H1 (cell line): ENCODE measurements around the gene BCAR3. TPM values are rescaled to one million over a fixed set of nuclear protein-coding genes. Genes with fewer than 3 reads are reported as not detected.

ENCODE experiments used
- CTCF ChIA-PET: fragments of 300-600 bp; sonication (Branson Sonifier 250); formaldehyde crosslinking; loops from one replicate; lab custom pipeline; 2021; ENCODE audit not compliant: partially characterized antibody; lab: Charles Lee
- POLR2A ChIA-PET: fragments of 300-600 bp; sonication (Branson Sonifier 250); formaldehyde crosslinking; loops from one replicate; lab custom pipeline; 2021; ENCODE audit warnings: inconsistent platforms; ENCODE audit not compliant: partially characterized antibody; lab: Charles Lee
- DNase-seq, 2 experiments: peaks; one replicate each; pipeline versions ENCODE4 v3.0.0 to v3.0.0-alpha.2; 2010 to 2022; ENCODE audit warnings: low spot score in 2 of 2, low read depth in 1 of 2, mixed read lengths in 1 of 2
- FAIRE-seq: peaks from 2 replicates; lab custom pipeline; 2011; peaks lifted over from hg19 to GRCh38; lab: Jason Lieb, UNC
- H2AFZ ChIP-seq: 2 replicates; pipeline ENCODE4 v1.8.1; 2012; ENCODE audit warnings: low read length, inconsistent platforms
- H2AK5ac ChIP-seq: 2 replicates; pipeline ENCODE4 v1.6.1; 2013; ENCODE audit warnings: low read depth, low read length
- H2BK120ac ChIP-seq: replicated peaks from 2 replicates; pipeline ENCODE3; 2013; ENCODE audit warnings: low read depth, low read length, inconsistent platforms
- H2BK12ac ChIP-seq: 2 replicates; pipeline ENCODE4 v1.6.1; 2013; ENCODE audit warnings: low read depth, low read length
- H2BK15ac ChIP-seq: 2 replicates; pipeline ENCODE4 v1.6.1; 2013; ENCODE audit warnings: low read length
- H2BK20ac ChIP-seq: 2 replicates; pipeline ENCODE4 v1.6.1; 2013; ENCODE audit warnings: low read length
- H2BK5ac ChIP-seq: 2 replicates; pipeline ENCODE4 v1.6.1; 2013; ENCODE audit warnings: low read depth, low read length
- H3K14ac ChIP-seq: 2 replicates; pipeline ENCODE4 v1.6.1; 2013; ENCODE audit warnings: inconsistent platforms; ENCODE audit not compliant: insufficient read length
- H3K18ac ChIP-seq: 2 replicates; pipeline ENCODE4 v1.6.1; 2013; ENCODE audit warnings: low read length; ENCODE audit errors: extremely low read depth
- H3K23ac ChIP-seq: 2 replicates; pipeline ENCODE4 v1.6.1; 2013; ENCODE audit warnings: inconsistent platforms; ENCODE audit not compliant: insufficient read length
- H3K23me2 ChIP-seq: 2 replicates; pipeline ENCODE4 v1.6.1; 2013; ENCODE audit warnings: low read depth, low read length
- H3K27ac ChIP-seq: 2 replicates; pipeline ENCODE4 v1.6.1; 2011; ENCODE audit warnings: low read depth, low read length, inconsistent platforms
- H3K27me3 ChIP-seq, 4 experiments: replicated peaks in 1 of 4; 1 replicate in 1 of 4; 2 replicates in 3 of 4; pipeline versions ENCODE4 v1.6.1 to v1.8.1; 2011 to 2013; ENCODE audit warnings: low read length in 3 of 4, mild to moderate bottlenecking in 3 of 4, inconsistent platforms in 2 of 4, mixed read lengths in 2 of 4, moderate library complexity in 1 of 4; ENCODE audit not compliant: control insufficient read depth in 3 of 4, insufficient read depth in 3 of 4; ENCODE audit errors: extremely low read depth in 1 of 4
- H3K36me3 ChIP-seq, 4 experiments: 2 replicates each; pipeline versions ENCODE4 v1.6.1 to v1.8.1; 2011 to 2013; ENCODE audit warnings: mild to moderate bottlenecking in 4 of 4, low read length in 3 of 4, moderate library complexity in 2 of 4, control low read depth in 1 of 4, inconsistent platforms in 1 of 4; ENCODE audit not compliant: insufficient read depth in 4 of 4, control insufficient read depth in 2 of 4
- H3K4ac ChIP-seq: replicated peaks from 2 replicates; pipeline ENCODE3; 2013; ENCODE audit warnings: low read length, low read depth, mixed read lengths, inconsistent platforms; ENCODE audit not compliant: insufficient read length
- H3K4me1 ChIP-seq, 4 experiments: replicated peaks in 1 of 4; 1 replicate in 1 of 4; 2 replicates in 3 of 4; pipeline versions ENCODE4 v1.6.1 to v1.8.1; 2011 to 2013; ENCODE audit warnings: low read length in 3 of 4, inconsistent platforms in 2 of 4, mixed read lengths in 1 of 4; ENCODE audit not compliant: insufficient read depth in 4 of 4, control insufficient read depth in 3 of 4
- H3K4me2 ChIP-seq, 2 experiments: 2 replicates each; pipeline versions ENCODE4 v1.6.1 to v1.8.1; 2011 to 2013; ENCODE audit warnings: low read depth in 2 of 2, low read length in 2 of 2, control low read depth in 1 of 2, inconsistent platforms in 1 of 2, mild to moderate bottlenecking in 1 of 2; ENCODE audit not compliant: insufficient read depth in 1 of 2
- H3K4me3 ChIP-seq, 4 experiments: fragments of 200-600, 300-600 bp in 1 of 4; sonication (generic), shearing (Covaris generic), sonication (Bioruptor Twin) in 1 of 4; 2 replicates each; pipeline versions ENCODE4 v1.5.1 to v1.8.1; 2011 to 2016; ENCODE audit warnings: low read length in 4 of 4, low read depth in 3 of 4, control low read depth in 2 of 4, inconsistent platforms in 2 of 4, mild to moderate bottlenecking in 2 of 4, mixed read lengths in 1 of 4, moderate library complexity in 1 of 4; ENCODE audit not compliant: insufficient read depth in 2 of 4; ENCODE audit errors: extremely low read depth in 1 of 4
- H3K56ac ChIP-seq: replicated peaks from 2 replicates; pipeline ENCODE3; 2013; ENCODE audit warnings: low read depth, mild to moderate bottlenecking, mixed read lengths, low read length, inconsistent platforms; ENCODE audit not compliant: insufficient read length
- H3K79me1 ChIP-seq: 2 replicates; pipeline ENCODE4 v1.6.1; 2013; ENCODE audit warnings: low read depth, low read length, control low read depth
- H3K79me2 ChIP-seq, 2 experiments: 2 replicates each; pipeline versions ENCODE4 v1.6.1 to v1.8.1; 2012 to 2013; ENCODE audit warnings: low read length in 2 of 2, mild to moderate bottlenecking in 2 of 2, inconsistent platforms in 1 of 2; ENCODE audit not compliant: insufficient read depth in 2 of 2, control insufficient read depth in 1 of 2
- H3K9ac ChIP-seq, 4 experiments: replicated peaks in 1 of 4; 1 replicate in 1 of 4; 2 replicates in 3 of 4; pipeline versions ENCODE4 v1.6.1 to v1.8.1; 2011 to 2013; ENCODE audit warnings: low read depth in 3 of 4, low read length in 3 of 4, control low read depth in 2 of 4, mild to moderate bottlenecking in 2 of 4, moderate library complexity in 2 of 4, inconsistent platforms in 1 of 4; ENCODE audit errors: extremely low read depth in 1 of 4
- H3K9me3 ChIP-seq, 2 experiments: 2 replicates each; pipeline versions ENCODE4 v1.6.1 to v1.8.1; 2012 to 2013; ENCODE audit warnings: mild to moderate bottlenecking in 2 of 2, moderate library complexity in 2 of 2, control low read depth in 1 of 2, inconsistent platforms in 1 of 2, low read depth in 1 of 2, low read length in 1 of 2, mixed read lengths in 1 of 2; ENCODE audit not compliant: insufficient read depth in 2 of 2
- H4K20me1 ChIP-seq, 2 experiments: replicated peaks in 1 of 2; 2 replicates each; pipeline versions ENCODE3 to v1.8.1; 2011 to 2013; ENCODE audit warnings: inconsistent platforms in 2 of 2, low read length in 2 of 2, mild to moderate bottlenecking in 1 of 2; ENCODE audit not compliant: insufficient read depth in 2 of 2, control insufficient read depth in 1 of 2
- H4K5ac ChIP-seq: 2 replicates; pipeline ENCODE4 v1.6.1; 2013; ENCODE audit warnings: low read length, low read depth, mixed read lengths, inconsistent platforms; ENCODE audit not compliant: insufficient read length
- H4K8ac ChIP-seq: 2 replicates; pipeline ENCODE4 v1.8.0; 2013; ENCODE audit warnings: mild to moderate bottlenecking, moderate library complexity, low read length, inconsistent platforms; ENCODE audit not compliant: insufficient read depth; ENCODE audit errors: extremely low read depth
- H4K91ac ChIP-seq: replicated peaks from 2 replicates; pipeline ENCODE3; 2013; ENCODE audit warnings: low read length, mixed read lengths, inconsistent platforms; ENCODE audit not compliant: insufficient read length
- ATF3 ChIP-seq: IDR thresholded peaks from 2 replicates; pipeline ENCODE4 v1.6.1; 2011; ENCODE audit warnings: low read depth, mild to moderate bottlenecking, low read length; ENCODE audit not compliant: insufficient read depth
- CBX5 ChIP-seq: fragments of 300-800, 300-1000 bp; sonication (generic); IDR thresholded peaks from 2 replicates; pipeline ENCODE4 v1.7.1; 2016; ENCODE audit warnings: antibody characterized with exemption, low read length, low read depth
- HDAC6 ChIP-seq: IDR thresholded peaks from one replicate; pipeline ENCODE4 v1.7.1; 2012; ENCODE audit warnings: low read depth, mild to moderate bottlenecking, inconsistent platforms, low read length, moderate library complexity
- NANOG ChIP-seq: IDR thresholded peaks from 2 replicates; pipeline ENCODE4 v1.6.1; 2011; ENCODE audit warnings: low read length, low read depth, mild to moderate bottlenecking, inconsistent platforms; ENCODE audit not compliant: insufficient read depth, poor library complexity, severe bottlenecking
- POU5F1 ChIP-seq: IDR thresholded peaks from 2 replicates; pipeline ENCODE4 v1.6.1; 2011; ENCODE audit warnings: low read depth, mild to moderate bottlenecking, low read length, moderate library complexity
- SIX5 ChIP-seq: IDR thresholded peaks from 2 replicates; pipeline ENCODE4 v1.6.1; 2011; ENCODE audit warnings: mild to moderate bottlenecking, low read depth, low read length
- TAF1 ChIP-seq: IDR thresholded peaks from 2 replicates; pipeline ENCODE4 v1.6.1; 2011; ENCODE audit warnings: mild to moderate bottlenecking, low read depth, low read length
- WGBS, 2 experiments: shearing (Covaris generic) in 1 of 2; methylation state at CpG; one replicate each; pipeline versions ENCODE4 v1.1.6 to v1.1.7; 2013 to 2015; ENCODE audit warnings: low lambda C conversion rate in 2 of 2, mixed read lengths in 2 of 2, inconsistent platforms in 1 of 2, low coverage in 1 of 2, missing lambda C conversion rate in 1 of 2; ENCODE audit not compliant: insufficient replicate concordance in 2 of 2, insufficient coverage in 1 of 2, insufficient read length in 1 of 2; ENCODE audit errors: extremely low coverage in 1 of 2, missing lambda C conversion rate in 1 of 2; 5-methylcytosine and 5-hydroxymethylcytosine counted together
- polyA plus RNA-seq, 7 experiments: library from polyadenylated mRNA; depleted of rRNA in 3 of 7; stranded (reverse) in 5 of 7; unstranded in 2 of 7; fragments of >200 nt in 5 of 7; fragments of 200-250 nt in 2 of 7; gene quantifications; 1 replicate in 5 of 7; 2 replicates in 1 of 7; 4 replicates in 1 of 7; pipeline versions ENCODE4 v1.2.1 to v1.2.3, GENCODE V29; 2011 to 2013; ENCODE audit warnings: missing spikeins in 2 of 7, mixed read lengths in 2 of 7
- total RNA-seq: library from RNA; stranded (reverse); fragmentation: NEBNext Ultra II Directional; extraction: Animal tissue kit (Norgen Biotek cat#: 25700); gene quantifications from 2 replicates; pipeline ENCODE4 v1.2.1, GENCODE V29; 2021

Gene BCAR3
- total and polyA plus RNA-seq, 2 of the 8 experiments (the other 6 are each of a cell fraction or from before 2014, with no cell fraction given), result 5.6 to 9.2 TPM

GRCh38 chr1:93678946-93679480 is 2.6 kb downstream of the BCAR3 start:
- Histone ChIP-seq H2BK12ac (no peak overlapping the region), H4K91ac (no peak overlapping the region), H3K4me3 (no peak overlapping the region), H3K36me3 (no peaks in the 10 kb centered on the region; a peak in 2 of 8 replicates), H3K9ac (no peak overlapping the region), H2BK5ac (no peak overlapping the region), H2AFZ (no peak overlapping the region), H3K4ac (no peak overlapping the region), H4K8ac (no peak overlapping the region), H3K79me1 (no peaks in the 10 kb centered on the region; the same call in 1 of the 2 replicates), H3K14ac (no peak overlapping the region), H3K4me1 (peaks cover 5 to 12% (median 5%) of the 10 kb centered on the region in 4 experiments), H3K9me3 (no peaks in the 10 kb centered on the region), H2BK120ac (no peak overlapping the region), H2AK5ac (no peak overlapping the region), H3K27me3 (peaks cover 0 to 8% (median 2%) of the 10 kb centered on the region in 4 experiments; a peak in 4 of 7 replicates), H3K4me2 (no peak overlapping the region), H3K23me2 (peaks cover 15% of the 10 kb centered on the region), H3K23ac (no peak overlapping the region), H3K79me2 (peaks cover 0 to 23% of the 10 kb centered on the region in 2 experiments; a peak in 1 of 4 replicates), H4K20me1 (peaks cover 0 to 6% of the 10 kb centered on the region in 2 experiments), H2BK20ac (peak overlapping the region; percentile 25; the same call in 1 of the 2 replicates), H3K27ac (no peak overlapping the region), H4K5ac (no peak overlapping the region), H2BK15ac (no peak overlapping the region; the same call in 1 of the 2 replicates), H3K56ac (no peak overlapping the region), H3K18ac (no peak overlapping the region)
- FAIRE-seq (no peak), DNase-seq (no peak)
- 77% methylated on average over 4 of the region's 4 CpGs; no CpG with 5 or more reads in 1 of the 2 experiments for WGBS, 2 experiments
- POLR2A ChIA-PET, result interaction anchor here (1.2 to 2.2 kb wide), 4 partner anchors 9 to 41 kb away, joined by 4 to 10 read pairs (median 6); no protein-coding TSS in a partner anchor
- CTCF ChIA-PET, result interaction anchor here (0.6 to 13.5 kb wide), 11 partner anchors 9 to 458 kb away, joined by 3 to 98 read pairs (median 5); no protein-coding TSS in a partner anchor
- no peak for TF ChIP-seq SIX5
- TF ChIP-seq POU5F1, result no peak
- TF ChIP-seq CBX5, result no peak
- TF ChIP-seq HDAC6, result no peak
- TF ChIP-seq ATF3, result no peak
- no peak for TF ChIP-seq TAF1
- no peak for TF ChIP-seq NANOG
